SU-DHL-6 (cell line): ENCODE measurements around the gene HSF5.

Source experiments
- H2AFZ ChIP-seq: fragments of 200-600 bp; sonication (generic); 2 replicates; pipeline ENCODE4 v1.6.1; 2014; ENCODE audit warnings: low read depth, mild to moderate bottlenecking, moderate library complexity, mixed read lengths, antibody characterized with exemption, low read length; ENCODE audit not compliant: severe bottlenecking
- H3F3A ChIP-seq: fragments of 200-600 bp; shearing (Covaris generic); 2 replicates; pipeline ENCODE4 v1.6.0; 2016; ENCODE audit warnings: antibody characterized with exemption, mild to moderate bottlenecking; ENCODE audit not compliant: insufficient read depth
- H3K27ac ChIP-seq: fragments of 200-600 bp; sonication (generic); 2 replicates; pipeline ENCODE4 v1.5.1; 2016; ENCODE audit warnings: low read depth, mild to moderate bottlenecking, low read length, moderate library complexity, mixed read lengths
- H3K27me3 ChIP-seq: fragments of 200-600 bp; sonication (generic), shearing (Covaris generic); 2 replicates; pipeline ENCODE4 v1.6.0; 2014; ENCODE audit warnings: mild to moderate bottlenecking, low read length
- H3K36me3 ChIP-seq: fragments of 200-600 bp; sonication (generic); 2 replicates; pipeline ENCODE4 v1.6.1; 2014; ENCODE audit warnings: mild to moderate bottlenecking, low read length, mixed read lengths
- H3K4me2 ChIP-seq: fragments of 300-600, 200-600 bp; shearing (Covaris generic), sonication (generic); 2 replicates; pipeline ENCODE4 v1.6.0; 2014; ENCODE audit warnings: low read length, low read depth, mild to moderate bottlenecking; ENCODE audit not compliant: poor library complexity, severe bottlenecking
- H3K4me3 ChIP-seq: fragments of 200-600 bp; sonication (generic); 2 replicates; pipeline ENCODE4 v1.5.1; 2014; ENCODE audit warnings: antibody characterized with exemption, low read length, mild to moderate bottlenecking, mixed read lengths; ENCODE audit not compliant: insufficient read depth, poor library complexity, severe bottlenecking
- H3K79me2 ChIP-seq: fragments of 200-600 bp; sonication (generic); 2 replicates; pipeline ENCODE4 v1.6.1; 2014; ENCODE audit warnings: mild to moderate bottlenecking, low read length, moderate library complexity; ENCODE audit not compliant: insufficient read depth
- H3K9ac ChIP-seq: fragments of 200-600 bp; sonication (generic); 2 replicates; pipeline ENCODE4 v1.7.0; 2014; ENCODE audit warnings: mild to moderate bottlenecking, low read length
- H3K9me2 ChIP-seq: fragments of 200-600 bp; sonication (generic); replicated peaks from 2 replicates; pipeline ENCODE4 v1.6.1; 2014; ENCODE audit warnings: low read length; ENCODE audit not compliant: insufficient read depth
- H3K9me3 ChIP-seq: fragments of 200-600 bp; sonication (generic); 2 replicates; pipeline ENCODE4 v1.6.1; 2014; ENCODE audit warnings: low read length, mixed read lengths; ENCODE audit not compliant: insufficient read depth
- H4K20me1 ChIP-seq: fragments of 200-600 bp; sonication (generic); 2 replicates; pipeline ENCODE4 v1.6.1; 2014; ENCODE audit warnings: low read depth, mild to moderate bottlenecking, antibody characterized with exemption, low read length, moderate library complexity, mixed read lengths
- EZH2phosphoT487 ChIP-seq: fragments of 200-600 bp; sonication (generic), shearing (Covaris generic); conservative IDR thresholded peaks from 2 replicates; pipeline ENCODE4 v1.6.1; 2018; ENCODE audit warnings: mild to moderate bottlenecking, antibody characterized with exemption, low read length, moderate library complexity, mixed read lengths
- TF ChIP-seq, protein P1 (sequence below): fragments of 200-600 bp; sonication (generic); IDR thresholded peaks from one replicate; pipeline ENCODE4 v1.5.1; 2017; ENCODE audit warnings: antibody characterized with exemption, mild to moderate bottlenecking, low read length, moderate library complexity; ENCODE audit not compliant: insufficient read depth, poor library complexity, severe bottlenecking

HSF5 gene

DNA sequence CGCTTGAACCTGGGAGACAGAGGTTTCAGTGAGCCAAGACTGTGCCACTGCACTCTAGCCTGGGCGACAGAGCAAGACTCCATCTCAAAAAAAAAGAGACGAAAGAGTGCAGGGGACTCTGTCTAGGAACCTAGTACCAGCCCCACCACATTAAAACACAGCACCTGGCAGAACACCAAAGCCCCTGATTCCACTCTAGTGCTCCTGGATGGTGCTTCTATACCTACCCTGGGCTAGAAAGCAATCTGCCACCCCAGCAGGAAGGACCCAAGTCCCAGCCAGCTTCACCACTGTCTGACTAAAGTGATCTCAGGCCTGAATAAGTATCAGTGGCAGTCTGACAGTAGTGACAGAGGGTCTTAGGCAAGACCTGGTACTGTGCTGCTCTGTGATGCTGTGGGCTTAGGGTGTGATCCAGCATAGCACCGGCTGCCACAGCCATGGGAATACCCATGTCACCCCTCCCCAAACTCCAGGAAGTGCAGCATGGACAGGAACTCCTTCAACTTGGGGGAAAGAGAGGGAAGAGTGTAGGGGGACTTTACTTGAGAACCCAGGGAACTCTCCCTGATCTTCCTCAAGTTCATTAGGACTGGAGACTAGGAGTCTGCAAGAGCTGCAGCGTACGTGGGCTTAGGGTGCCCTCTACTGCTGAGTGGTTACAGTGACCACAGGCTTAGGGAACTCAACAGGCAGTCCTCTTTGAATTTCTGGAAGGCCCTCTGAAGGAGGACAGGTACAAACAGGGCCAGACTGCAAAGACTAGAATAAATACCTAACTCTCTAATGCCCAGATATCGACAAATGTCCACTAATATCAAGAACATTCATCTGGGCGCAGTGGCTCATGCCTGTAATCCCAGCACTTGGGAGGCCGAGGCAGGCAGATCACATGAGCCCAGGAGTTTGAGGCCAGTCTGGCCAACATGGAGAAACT, 40.9 kb downstream of the HSF5 start:
- no peaks in the 10 kb centered on the region for H3K36me3 ChIP-seq
- no peaks in the 10 kb centered on the region for H3K27me3 ChIP-seq
- H2AFZ ChIP-seq: no peak overlapping the region
- H3K27ac ChIP-seq: no peak overlapping the region
- no peaks in the 10 kb centered on the region for H3F3A ChIP-seq
- H4K20me1 ChIP-seq: no peaks in the 10 kb centered on the region
- no peak overlapping the region for H3K4me3 ChIP-seq
- H3K4me2 ChIP-seq: no peak overlapping the region
- H3K9me3 ChIP-seq: no peaks in the 10 kb centered on the region
- H3K9me2 ChIP-seq: no peaks in the 10 kb centered on the region
- TF ChIP-seq EZH2phosphoT487: no peak
- TF ChIP-seq, protein P1, sequence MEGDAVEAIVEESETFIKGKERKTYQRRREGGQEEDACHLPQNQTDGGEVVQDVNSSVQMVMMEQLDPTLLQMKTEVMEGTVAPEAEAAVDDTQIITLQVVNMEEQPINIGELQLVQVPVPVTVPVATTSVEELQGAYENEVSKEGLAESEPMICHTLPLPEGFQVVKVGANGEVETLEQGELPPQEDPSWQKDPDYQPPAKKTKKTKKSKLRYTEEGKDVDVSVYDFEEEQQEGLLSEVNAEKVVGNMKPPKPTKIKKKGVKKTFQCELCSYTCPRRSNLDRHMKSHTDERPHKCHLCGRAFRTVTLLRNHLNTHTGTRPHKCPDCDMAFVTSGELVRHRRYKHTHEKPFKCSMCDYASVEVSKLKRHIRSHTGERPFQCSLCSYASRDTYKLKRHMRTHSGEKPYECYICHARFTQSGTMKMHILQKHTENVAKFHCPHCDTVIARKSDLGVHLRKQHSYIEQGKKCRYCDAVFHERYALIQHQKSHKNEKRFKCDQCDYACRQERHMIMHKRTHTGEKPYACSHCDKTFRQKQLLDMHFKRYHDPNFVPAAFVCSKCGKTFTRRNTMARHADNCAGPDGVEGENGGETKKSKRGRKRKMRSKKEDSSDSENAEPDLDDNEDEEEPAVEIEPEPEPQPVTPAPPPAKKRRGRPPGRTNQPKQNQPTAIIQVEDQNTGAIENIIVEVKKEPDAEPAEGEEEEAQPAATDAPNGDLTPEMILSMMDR: peak; percentile 55
- H3K79me2 ChIP-seq: no peaks in the 10 kb centered on the region
- no peak overlapping the region for H3K9ac ChIP-seq

DNA sequence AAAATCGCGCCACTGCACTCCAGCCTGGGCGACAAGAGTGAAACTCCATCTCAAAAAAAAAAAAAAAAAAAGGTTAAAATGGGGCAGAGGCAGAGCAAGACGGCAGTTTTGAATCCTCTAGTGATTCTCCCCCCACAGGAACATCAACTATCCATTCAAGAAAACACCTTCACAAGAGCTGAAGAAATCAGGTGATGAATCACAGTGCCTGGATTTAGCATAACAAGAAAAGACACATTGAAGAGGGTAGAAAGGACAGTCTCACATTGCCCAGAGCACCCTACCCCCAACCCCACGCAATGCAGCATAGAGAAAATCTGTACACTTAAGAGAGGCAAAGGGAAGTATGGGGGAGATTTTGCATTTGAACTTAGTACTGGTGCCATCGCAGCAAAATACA, 42.1 kb downstream of the HSF5 start:
- H3K4me2 ChIP-seq: no peak overlapping the region
- no peaks in the 10 kb centered on the region for H3K9me2 ChIP-seq
- H3K27me3 ChIP-seq: no peaks in the 10 kb centered on the region
- no peaks in the 10 kb centered on the region for H3K9me3 ChIP-seq
- H3K4me3 ChIP-seq: no peak overlapping the region
- no peak for TF ChIP-seq EZH2phosphoT487
- TF ChIP-seq, protein P1: no peak
- H3K36me3 ChIP-seq: no peaks in the 10 kb centered on the region
- H3K9ac ChIP-seq: no peak overlapping the region
- no peaks in the 10 kb centered on the region for H3K79me2 ChIP-seq
- H3F3A ChIP-seq: no peaks in the 10 kb centered on the region
- no peak overlapping the region for H2AFZ ChIP-seq
- no peak overlapping the region for H3K27ac ChIP-seq
- H4K20me1 ChIP-seq: no peaks in the 10 kb centered on the region

DNA sequence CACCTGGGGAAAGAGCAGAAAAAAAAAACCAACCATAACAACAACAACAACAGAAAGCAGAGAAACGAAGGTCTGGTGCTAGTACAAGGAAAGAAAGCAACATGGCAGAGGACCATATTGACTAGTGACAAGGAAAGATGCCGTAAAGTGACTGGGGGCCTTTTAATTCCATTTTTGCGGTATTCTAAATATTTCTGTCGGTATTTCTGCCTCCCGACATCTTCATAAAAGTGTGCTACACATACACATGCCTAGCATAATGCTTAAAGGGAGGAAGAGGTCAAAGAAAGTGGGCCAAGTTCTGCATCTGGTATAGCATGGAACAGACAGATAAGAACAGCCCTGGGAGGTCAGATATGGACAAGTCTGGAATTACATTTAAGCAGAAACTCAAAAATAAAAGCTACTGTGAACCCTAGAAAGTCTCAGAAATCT, 51.4 kb downstream of the HSF5 start:
- no peaks in the 10 kb centered on the region for H3K9me3 ChIP-seq
- no peak for TF ChIP-seq EZH2phosphoT487
- TF ChIP-seq, protein P1: no peak

More for the DNA sequence above, 51.4 kb downstream of the HSF5 start:
- Histone ChIP-seq H3K27me3 (no peaks in the 10 kb centered on the region), H2AFZ (no peak overlapping the region), H3K27ac (no peak overlapping the region), H3K4me2 (no peak overlapping the region), H3K4me3 (no peak overlapping the region), H3K9ac (no peak overlapping the region), H4K20me1 (no peaks in the 10 kb centered on the region), H3K79me2 (no peaks in the 10 kb centered on the region), H3F3A (no peaks in the 10 kb centered on the region), H3K36me3 (no peaks in the 10 kb centered on the region), H3K9me2 (no peaks in the 10 kb centered on the region)
